HCT116 (cell line): Measurements from ENCODE around the gene PRSS2. TPM values are rescaled to one million over a fixed set of nuclear protein-coding genes. Genes with fewer than 3 reads are reported as not detected.

ENCODE experiments used
- ATAC-seq: fragments of 200-7000 bp; cut with Tn5 transposase; 2 replicates; pipeline ENCODE4 v1.9.1; 2020; ENCODE audit warnings: mild to moderate bottlenecking, moderate library complexity
- BruUV-seq: library from RNA; stranded (reverse); fragments of 400-500 nt; replicated peaks from 2 replicates; lab custom pipeline; 2021; lab: Mats Ljungman, UMichigan
- CTCF ChIA-PET: fragments of 300-600 bp; sonication (Branson Sonifier 250); formaldehyde crosslinking; loops from one replicate; lab custom pipeline; 2021; ENCODE audit warnings: antibody characterized with exemption; lab: Charles Lee
- POLR2A ChIA-PET: fragments of 300-600, 350-600 bp; sonication (Branson Sonifier 250); formaldehyde crosslinking; loops from one replicate; lab custom pipeline; 2021; ENCODE audit warnings: antibody characterized with exemption; lab: Charles Lee
- RAD21 ChIA-PET, 2 experiments: fragments of 300-600 bp; sonication (Branson Sonifier 250); formaldehyde crosslinking; loops; one replicate each; lab custom pipeline; 2023; ENCODE audit warnings: low total read pairs in 2 of 2; ENCODE audit not compliant: uncharacterized antibody in 2 of 2, unreplicated experiment in 2 of 2, low non-redundant PET in 1 of 2; lab: Charles Lee
- DNase-seq: peaks from one replicate; pipeline ENCODE4 v3.0.0-alpha.2; 2010; ENCODE audit warnings: low read depth, low spot score
- H2AFZ ChIP-seq: fragments of 200-600 bp; shearing (Covaris generic), sonication (generic); 2 replicates; pipeline ENCODE4 v1.6.1; 2017; ENCODE audit warnings: low read depth, mixed run types, mixed read lengths, antibody characterized with exemption, low read length; ENCODE audit not compliant: poor library complexity, severe bottlenecking
- H3K27ac ChIP-seq: 2 replicates; pipeline ENCODE4 v1.5.1; 2012; ENCODE audit warnings: low read depth, low read length
- H3K27me3 ChIP-seq: fragments of 200-600 bp; sonication (generic); 2 replicates; pipeline ENCODE4 v1.6.1; 2016; ENCODE audit warnings: mixed run types, low read length, mixed read lengths; ENCODE audit not compliant: insufficient read depth
- H3K36me3 ChIP-seq, 2 experiments: fragments of 200-500 bp in 1 of 2; fragments of 200-600 bp in 1 of 2; sonication (Bioruptor generic) in 1 of 2; sonication (generic) in 1 of 2; 2 replicates each; pipeline versions ENCODE4 v1.5.1 to v1.6.1; 2014 to 2016; ENCODE audit warnings: low read length in 2 of 2, inconsistent platforms in 1 of 2, mixed read lengths in 1 of 2, mixed run types in 1 of 2; ENCODE audit not compliant: insufficient read depth in 2 of 2, control insufficient read depth in 1 of 2
- H3K4me1 ChIP-seq, 2 experiments: fragments of 200-600 bp in 1 of 2; sonication (generic) in 1 of 2; 2 replicates each; pipeline versions ENCODE4 v1.5.1 to v1.6.1; 2012 to 2017; ENCODE audit warnings: low read length in 2 of 2, inconsistent platforms in 1 of 2, mild to moderate bottlenecking in 1 of 2, mixed read lengths in 1 of 2, mixed run types in 1 of 2, moderate library complexity in 1 of 2; ENCODE audit not compliant: insufficient read depth in 2 of 2, control insufficient read depth in 1 of 2
- H3K4me2 ChIP-seq: fragments of 200-600 bp; sonication (generic); 2 replicates; pipeline ENCODE4 v1.6.1; 2017; ENCODE audit warnings: mixed run types, low read length, mixed read lengths
- H3K4me3 ChIP-seq, 2 experiments: fragments of 200-600 bp in 1 of 2; sonication (generic) in 1 of 2; replicated peaks in 1 of 2; 2 replicates each; pipeline ENCODE4 v1.5.1; 2011 to 2016; ENCODE audit warnings: low read length in 2 of 2, control low read depth in 1 of 2, low read depth in 1 of 2, mild to moderate bottlenecking in 1 of 2, mixed read lengths in 1 of 2, mixed run types in 1 of 2
- H3K79me2 ChIP-seq: fragments of 200-600 bp; sonication (generic); 2 replicates; pipeline ENCODE4 v1.6.1; 2017; ENCODE audit warnings: mild to moderate bottlenecking, mixed run types, low read length, moderate library complexity, mixed read lengths; ENCODE audit not compliant: insufficient read depth
- H3K9ac ChIP-seq: fragments of 200-600 bp; sonication (generic); 2 replicates; pipeline ENCODE4 v1.6.1; 2016; ENCODE audit warnings: low read length, mixed read lengths
- H3K9me2 ChIP-seq: fragments of 200-600 bp; sonication (generic), shearing (Covaris generic); 2 replicates; pipeline ENCODE4 v1.6.1; 2017; ENCODE audit warnings: mixed run types, mild to moderate bottlenecking, moderate library complexity; ENCODE audit not compliant: insufficient read depth
- H3K9me3 ChIP-seq, 2 experiments: fragments of 200-500 bp in 1 of 2; fragments of 200-600 bp in 1 of 2; sonication (Bioruptor generic) in 1 of 2; sonication (generic) in 1 of 2; 2 replicates each; pipeline ENCODE4 v1.6.1; 2014 to 2017; ENCODE audit warnings: low read length in 2 of 2, mixed read lengths in 2 of 2, inconsistent platforms in 1 of 2, low read depth in 1 of 2, mild to moderate bottlenecking in 1 of 2, mixed run types in 1 of 2, moderate library complexity in 1 of 2; ENCODE audit not compliant: control insufficient read depth in 1 of 2, insufficient read depth in 1 of 2
- H4K20me1 ChIP-seq: fragments of 200-600 bp; sonication (generic), shearing (Covaris generic); 2 replicates; pipeline ENCODE4 v1.6.1; 2017; ENCODE audit warnings: mixed run types, mild to moderate bottlenecking, moderate library complexity; ENCODE audit not compliant: insufficient read depth
- CBX3 ChIP-seq: IDR thresholded peaks from 2 replicates; pipeline ENCODE4 v1.6.1; 2012; ENCODE audit warnings: low read depth
- EGR1 ChIP-seq: IDR thresholded peaks from 2 replicates; pipeline ENCODE4 v1.6.1; 2012; ENCODE audit warnings: low read depth
- JUND ChIP-seq: IDR thresholded peaks from 2 replicates; pipeline ENCODE4 v1.6.1; 2012
- RAD21 ChIP-seq: IDR thresholded peaks from 2 replicates; pipeline ENCODE4 v1.6.1; 2012; ENCODE audit warnings: low read depth, mild to moderate bottlenecking
- ZFX ChIP-seq: fragments of 450-650 bp; IDR thresholded peaks from 2 replicates; pipeline ENCODE4 v1.6.1; 2017
- intact Hi-C: fragments of 100-400 bp; cut with micrococcal nuclease; formaldehyde crosslinking; loops from 2 replicates; pipeline ENCODE4 v1.10.0; 2022
- total RNA-seq: library from RNA; stranded (reverse); gene quantifications from one replicate; pipeline ENCODE4 v1.2.1, GENCODE V29; 2021; ENCODE audit not compliant: unreplicated experiment
- TF ChIP-seq, protein P1 (sequence below), 3 experiments: fragments of 200-600 bp in 1 of 3; sonication (generic) in 1 of 3; IDR thresholded peaks in 2 of 3; conservative IDR thresholded peaks in 1 of 3; 2 replicates each; pipeline ENCODE4 v1.5.1; 2012 to 2017; ENCODE audit warnings: low read depth in 2 of 3, low read length in 2 of 3, antibody characterized with exemption in 1 of 3, borderline replicate concordance in 1 of 3, control low read depth in 1 of 3, mild to moderate bottlenecking in 1 of 3, mixed read lengths in 1 of 3, mixed run types in 1 of 3, moderate library complexity in 1 of 3; ENCODE audit not compliant: insufficient read depth in 1 of 3
- TF ChIP-seq, protein P2 (sequence below): IDR thresholded peaks from 2 replicates; pipeline ENCODE4 v1.6.1; 2012
- TF ChIP-seq, protein P3 (sequence below): IDR thresholded peaks from 2 replicates; pipeline ENCODE4 v1.6.1; 2012; ENCODE audit warnings: low read depth

The PRSS2 gene
- total RNA-seq, 1 experiment from 2014 or later = 36.8 TPM

DNA sequence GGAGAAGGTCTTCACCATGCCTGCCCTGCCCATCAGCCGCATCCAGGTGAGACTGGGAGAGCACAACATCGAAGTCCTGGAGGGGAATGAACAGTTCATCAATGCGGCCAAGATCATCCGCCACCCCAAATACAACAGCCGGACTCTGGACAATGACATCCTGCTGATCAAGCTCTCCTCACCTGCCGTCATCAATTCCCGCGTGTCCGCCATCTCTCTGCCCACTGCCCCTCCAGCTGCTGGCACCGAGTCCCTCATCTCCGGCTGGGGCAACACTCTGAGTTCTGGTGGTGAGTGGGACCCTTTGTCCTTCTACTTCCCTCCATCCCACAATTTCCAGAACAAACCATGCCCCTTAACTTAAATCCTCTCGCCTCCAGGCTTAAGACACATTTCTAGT lies 2.5 kb downstream of the PRSS2 start (continued):
- TF ChIP-seq, protein P1, sequence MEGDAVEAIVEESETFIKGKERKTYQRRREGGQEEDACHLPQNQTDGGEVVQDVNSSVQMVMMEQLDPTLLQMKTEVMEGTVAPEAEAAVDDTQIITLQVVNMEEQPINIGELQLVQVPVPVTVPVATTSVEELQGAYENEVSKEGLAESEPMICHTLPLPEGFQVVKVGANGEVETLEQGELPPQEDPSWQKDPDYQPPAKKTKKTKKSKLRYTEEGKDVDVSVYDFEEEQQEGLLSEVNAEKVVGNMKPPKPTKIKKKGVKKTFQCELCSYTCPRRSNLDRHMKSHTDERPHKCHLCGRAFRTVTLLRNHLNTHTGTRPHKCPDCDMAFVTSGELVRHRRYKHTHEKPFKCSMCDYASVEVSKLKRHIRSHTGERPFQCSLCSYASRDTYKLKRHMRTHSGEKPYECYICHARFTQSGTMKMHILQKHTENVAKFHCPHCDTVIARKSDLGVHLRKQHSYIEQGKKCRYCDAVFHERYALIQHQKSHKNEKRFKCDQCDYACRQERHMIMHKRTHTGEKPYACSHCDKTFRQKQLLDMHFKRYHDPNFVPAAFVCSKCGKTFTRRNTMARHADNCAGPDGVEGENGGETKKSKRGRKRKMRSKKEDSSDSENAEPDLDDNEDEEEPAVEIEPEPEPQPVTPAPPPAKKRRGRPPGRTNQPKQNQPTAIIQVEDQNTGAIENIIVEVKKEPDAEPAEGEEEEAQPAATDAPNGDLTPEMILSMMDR (IDR thresholded peaks at IDR 0.05 in 2 of 3, conservative IDR thresholded peaks at IDR 0.05 in 1 of 3; ENCODE audit: borderline replicate concordance in 1 of 3, insufficient read depth in 1 of 3, low read depth in 2 of 3, low read length in 2 of 3) = no peak
- TF ChIP-seq CBX3 = no peak
- no peak for TF ChIP-seq RAD21
- TF ChIP-seq, protein P2, sequence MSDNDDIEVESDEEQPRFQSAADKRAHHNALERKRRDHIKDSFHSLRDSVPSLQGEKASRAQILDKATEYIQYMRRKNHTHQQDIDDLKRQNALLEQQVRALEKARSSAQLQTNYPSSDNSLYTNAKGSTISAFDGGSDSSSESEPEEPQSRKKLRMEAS = no peak
- TF ChIP-seq, protein P3, sequence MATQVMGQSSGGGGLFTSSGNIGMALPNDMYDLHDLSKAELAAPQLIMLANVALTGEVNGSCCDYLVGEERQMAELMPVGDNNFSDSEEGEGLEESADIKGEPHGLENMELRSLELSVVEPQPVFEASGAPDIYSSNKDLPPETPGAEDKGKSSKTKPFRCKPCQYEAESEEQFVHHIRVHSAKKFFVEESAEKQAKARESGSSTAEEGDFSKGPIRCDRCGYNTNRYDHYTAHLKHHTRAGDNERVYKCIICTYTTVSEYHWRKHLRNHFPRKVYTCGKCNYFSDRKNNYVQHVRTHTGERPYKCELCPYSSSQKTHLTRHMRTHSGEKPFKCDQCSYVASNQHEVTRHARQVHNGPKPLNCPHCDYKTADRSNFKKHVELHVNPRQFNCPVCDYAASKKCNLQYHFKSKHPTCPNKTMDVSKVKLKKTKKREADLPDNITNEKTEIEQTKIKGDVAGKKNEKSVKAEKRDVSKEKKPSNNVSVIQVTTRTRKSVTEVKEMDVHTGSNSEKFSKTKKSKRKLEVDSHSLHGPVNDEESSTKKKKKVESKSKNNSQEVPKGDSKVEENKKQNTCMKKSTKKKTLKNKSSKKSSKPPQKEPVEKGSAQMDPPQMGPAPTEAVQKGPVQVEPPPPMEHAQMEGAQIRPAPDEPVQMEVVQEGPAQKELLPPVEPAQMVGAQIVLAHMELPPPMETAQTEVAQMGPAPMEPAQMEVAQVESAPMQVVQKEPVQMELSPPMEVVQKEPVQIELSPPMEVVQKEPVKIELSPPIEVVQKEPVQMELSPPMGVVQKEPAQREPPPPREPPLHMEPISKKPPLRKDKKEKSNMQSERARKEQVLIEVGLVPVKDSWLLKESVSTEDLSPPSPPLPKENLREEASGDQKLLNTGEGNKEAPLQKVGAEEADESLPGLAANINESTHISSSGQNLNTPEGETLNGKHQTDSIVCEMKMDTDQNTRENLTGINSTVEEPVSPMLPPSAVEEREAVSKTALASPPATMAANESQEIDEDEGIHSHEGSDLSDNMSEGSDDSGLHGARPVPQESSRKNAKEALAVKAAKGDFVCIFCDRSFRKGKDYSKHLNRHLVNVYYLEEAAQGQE = no peak
- no peak for TF ChIP-seq EGR1

DNA sequence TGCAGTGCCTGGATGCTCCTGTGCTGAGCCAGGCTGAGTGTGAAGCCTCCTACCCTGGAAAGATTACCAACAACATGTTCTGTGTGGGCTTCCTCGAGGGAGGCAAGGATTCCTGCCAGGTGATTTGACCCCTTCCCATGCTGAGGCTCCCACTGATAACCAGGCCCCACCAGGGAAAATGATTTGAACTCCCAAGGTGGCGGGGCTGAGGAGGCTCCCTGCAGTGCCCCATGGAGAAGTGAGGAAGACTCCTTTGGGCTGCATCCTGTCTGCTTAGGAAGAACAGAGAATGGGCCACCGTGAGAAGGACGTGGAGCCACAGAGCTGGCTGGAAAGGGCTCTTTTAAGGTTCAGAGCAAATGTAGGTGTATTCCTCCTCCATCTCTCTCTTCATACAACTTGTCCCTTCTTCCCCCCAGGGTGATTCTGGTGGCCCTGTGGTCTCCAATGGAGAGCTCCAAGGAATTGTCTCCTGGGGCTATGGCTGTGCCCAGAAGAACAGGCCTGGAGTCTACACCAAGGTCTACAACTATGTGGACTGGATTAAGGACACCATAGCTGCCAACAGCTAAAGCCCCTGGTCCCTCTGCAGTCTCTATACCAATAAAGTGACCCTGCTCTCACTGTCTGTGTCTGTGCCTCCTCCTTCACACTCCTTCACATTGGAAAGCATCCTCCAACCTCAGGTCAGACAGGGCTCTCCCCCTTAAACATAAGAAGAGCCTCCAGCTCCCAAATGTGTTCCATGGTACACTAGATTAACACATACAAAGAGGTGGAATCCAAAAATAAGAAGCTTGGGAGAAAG lies 3.4 kb downstream of the PRSS2 start:
- ChIA-PET CTCF (interaction anchor here (0.8 kb wide), 1 partner anchor 9 kb away, joined by 3 read pairs; no protein-coding TSS in a partner anchor), RAD21 (no interaction called here), POLR2A (no interaction called here)
- Histone ChIP-seq H3K9me3 (no peaks in the 10 kb centered on the region), H3K4me2 (no peak overlapping the region), H3K79me2 (no peaks in the 10 kb centered on the region), H3K4me1 (no peaks in the 10 kb centered on the region), H3K36me3 (no peaks in the 10 kb centered on the region), H3K9ac (no peak overlapping the region), H4K20me1 (no peaks in the 10 kb centered on the region), H2AFZ (no peak overlapping the region), H3K27me3 (peaks cover 18% of the 10 kb centered on the region; the same call in 1 of the 2 replicates), H3K27ac (no peak overlapping the region), H3K4me3 (no peak overlapping the region), H3K9me2 (no peaks in the 10 kb centered on the region)
- TF ChIP-seq, protein P1 (IDR thresholded peaks at IDR 0.05 in 2 of 3, conservative IDR thresholded peaks at IDR 0.05 in 1 of 3; ENCODE audit: borderline replicate concordance in 1 of 3, insufficient read depth in 1 of 3, low read depth in 2 of 3, low read length in 2 of 3) = no peak
- TF ChIP-seq ZFX = no peak
- TF ChIP-seq JUND = no peak
- no peak for TF ChIP-seq CBX3
- TF ChIP-seq EGR1 = no peak
- DNase-seq (no peak), ATAC-seq (no peak)
- intact Hi-C loops = no loop called here
- BruUV-seq = no TSS peak
